ENCODE measurements around the gene LHFPL2. TPM values are rescaled to one million over a fixed set of nuclear protein-coding genes. Genes with fewer than 3 reads are reported as not detected.

Gene LHFPL2
- polyA plus RNA-seq, 3 donors, result 3.7 to 11.6 (median 7.3) TPM

DNA sequence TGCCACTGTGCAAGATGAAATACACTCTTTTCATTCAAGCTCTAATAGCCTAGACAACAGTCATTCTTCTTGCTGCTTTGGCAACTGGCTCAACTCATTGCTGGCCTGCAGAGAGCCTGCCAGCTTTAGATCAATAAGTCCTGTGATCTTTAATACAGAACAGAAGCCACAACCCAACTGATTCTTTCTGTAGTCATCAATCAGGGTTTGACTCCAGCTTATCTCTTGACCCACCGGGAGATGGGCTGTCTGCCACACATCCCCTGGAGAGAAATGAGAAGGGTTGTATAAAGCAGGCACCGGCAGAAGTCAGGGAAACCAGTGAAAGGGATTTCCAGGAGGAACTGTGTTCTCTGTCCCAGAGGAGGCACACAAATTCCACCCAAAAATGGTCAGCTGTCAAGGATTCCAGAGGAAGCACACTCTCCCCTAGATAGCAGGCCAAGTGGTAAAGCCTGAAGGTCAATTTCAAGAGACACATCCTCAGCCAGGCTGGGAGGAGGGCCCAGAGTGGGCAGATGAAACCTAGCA, 24.5 kb downstream of the LHFPL2 start:
- no peak overlapping the region for H2AFZ ChIP-seq (ENCODE audit: insufficient read depth, low read depth, low read length, poor library complexity, severe bottlenecking)
- WGBS (ENCODE audit: insufficient coverage), result no CpG with 5 or more reads among the region's 2 CpGs
- no peak overlapping the region for H3K9ac ChIP-seq (ENCODE audit: insufficient read depth, low read length, poor library complexity, severe bottlenecking)
- DNase-seq, result no peak
- no peaks in the 10 kb centered on the region for H3K36me3 ChIP-seq (replicated peaks in 1 of 2; ENCODE audit: control insufficient read depth in 1 of 2, insufficient read depth in 2 of 2, low read length in 2 of 2)
- H3K4me1 Mint-ChIP-seq, result peaks cover 10% of the 10 kb centered on the region
- no peak overlapping the region for H3K27ac Mint-ChIP-seq
- no peaks in the 10 kb centered on the region for H3K4me1 ChIP-seq (ENCODE audit: control insufficient read depth in 1 of 2, insufficient read depth in 2 of 2, low read length in 2 of 2)
- no peak overlapping the region for H3K4me3 ChIP-seq (replicated peaks in 1 of 3; ENCODE audit: low read depth in 2 of 3, low read length in 3 of 3)
- H3K27me3 ChIP-seq (ENCODE audit: control insufficient read depth in 2 of 2, insufficient read depth in 2 of 2, low read length in 2 of 2), result no peaks in the 10 kb centered on the region
- peaks cover 2 to 9% (median 3%) of the 10 kb centered on the region in 3 donors for H3K27me3 Mint-ChIP-seq (ENCODE audit: low read depth in 3 of 3)
- no peak overlapping the region for H3K4me2 ChIP-seq (replicated peaks; ENCODE audit: extremely low read depth, low read length, poor library complexity, severe bottlenecking)
- H3K27ac ChIP-seq (ENCODE audit: low read depth in 1 of 2, low read length in 2 of 2), result no peak overlapping the region
- peaks cover 2 to 8% (median 6%) of the 10 kb centered on the region in 7 donors for H3K9me3 Mint-ChIP-seq
- intact Hi-C loops (cut with micrococcal nuclease), result no loop called here
- TF ChIP-seq, protein P1, sequence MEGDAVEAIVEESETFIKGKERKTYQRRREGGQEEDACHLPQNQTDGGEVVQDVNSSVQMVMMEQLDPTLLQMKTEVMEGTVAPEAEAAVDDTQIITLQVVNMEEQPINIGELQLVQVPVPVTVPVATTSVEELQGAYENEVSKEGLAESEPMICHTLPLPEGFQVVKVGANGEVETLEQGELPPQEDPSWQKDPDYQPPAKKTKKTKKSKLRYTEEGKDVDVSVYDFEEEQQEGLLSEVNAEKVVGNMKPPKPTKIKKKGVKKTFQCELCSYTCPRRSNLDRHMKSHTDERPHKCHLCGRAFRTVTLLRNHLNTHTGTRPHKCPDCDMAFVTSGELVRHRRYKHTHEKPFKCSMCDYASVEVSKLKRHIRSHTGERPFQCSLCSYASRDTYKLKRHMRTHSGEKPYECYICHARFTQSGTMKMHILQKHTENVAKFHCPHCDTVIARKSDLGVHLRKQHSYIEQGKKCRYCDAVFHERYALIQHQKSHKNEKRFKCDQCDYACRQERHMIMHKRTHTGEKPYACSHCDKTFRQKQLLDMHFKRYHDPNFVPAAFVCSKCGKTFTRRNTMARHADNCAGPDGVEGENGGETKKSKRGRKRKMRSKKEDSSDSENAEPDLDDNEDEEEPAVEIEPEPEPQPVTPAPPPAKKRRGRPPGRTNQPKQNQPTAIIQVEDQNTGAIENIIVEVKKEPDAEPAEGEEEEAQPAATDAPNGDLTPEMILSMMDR (IDR thresholded peaks at IDR 0.05), result no peak
- H3K9me3 ChIP-seq (replicated peaks in 1 of 2; ENCODE audit: control insufficient read depth in 1 of 2, insufficient read depth in 1 of 2, low read length in 2 of 2), result peaks cover 0 to 4% of the 10 kb centered on the region in 2 donors
- no peaks in the 10 kb centered on the region for H3K79me2 ChIP-seq (ENCODE audit: insufficient read depth, low read length)
- H3K36me3 Mint-ChIP-seq, result no peaks in the 10 kb centered on the region
- H4K20me1 ChIP-seq (ENCODE audit: insufficient read depth, low read length), result no peaks in the 10 kb centered on the region
- H3K4me3 Mint-ChIP-seq, result no peak overlapping the region

DNA sequence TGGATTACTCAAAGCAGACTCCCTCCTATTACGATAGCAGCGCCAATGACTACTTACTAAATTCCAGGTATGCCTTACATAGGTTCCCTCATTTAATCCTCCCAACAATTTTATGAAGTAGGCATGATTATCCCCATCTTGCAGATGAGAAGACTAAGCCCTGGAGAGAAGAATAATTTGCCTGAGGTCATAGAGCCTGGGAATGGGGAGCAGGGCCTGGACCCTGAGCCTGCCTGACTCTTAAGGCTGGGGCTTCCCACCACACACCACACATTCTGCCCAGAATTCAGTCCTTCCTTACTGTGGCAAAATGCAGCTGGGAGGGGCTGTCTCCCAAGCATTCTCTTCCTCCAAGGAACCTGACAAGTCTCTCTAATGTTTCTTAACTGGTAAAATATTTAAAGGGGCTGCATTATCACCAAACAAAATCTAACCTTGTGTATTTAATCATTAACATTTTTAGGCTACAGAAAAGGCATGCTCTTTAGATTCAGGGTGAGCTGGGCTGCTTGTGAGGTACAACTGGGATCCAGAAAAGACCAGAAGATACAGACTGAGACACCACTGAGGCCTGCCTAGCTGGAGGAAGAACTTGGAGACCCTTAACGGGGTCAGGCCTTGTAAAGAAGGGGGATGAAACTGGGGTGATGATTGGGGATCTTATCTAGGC, 26.1 kb downstream of the LHFPL2 start:
- Histone ChIP-seq H3K9ac (ENCODE audit: insufficient read depth, low read length, poor library complexity, severe bottlenecking) (no peak overlapping the region), H3K9me3 (replicated peaks in 1 of 2; ENCODE audit: control insufficient read depth in 1 of 2, insufficient read depth in 1 of 2, low read length in 2 of 2) (peaks cover 0 to 4% of the 10 kb centered on the region in 2 donors), H4K20me1 (ENCODE audit: insufficient read depth, low read length) (no peaks in the 10 kb centered on the region), H3K4me2 (replicated peaks; ENCODE audit: extremely low read depth, low read length, poor library complexity, severe bottlenecking) (no peak overlapping the region), H3K4me3 (replicated peaks in 1 of 3; ENCODE audit: low read depth in 2 of 3, low read length in 3 of 3) (no peak overlapping the region), H3K4me1 (ENCODE audit: control insufficient read depth in 1 of 2, insufficient read depth in 2 of 2, low read length in 2 of 2) (no peaks in the 10 kb centered on the region), H3K27ac (ENCODE audit: low read depth in 1 of 2, low read length in 2 of 2) (no peak overlapping the region), H3K27me3 (ENCODE audit: control insufficient read depth in 2 of 2, insufficient read depth in 2 of 2, low read length in 2 of 2) (no peaks in the 10 kb centered on the region), H3K36me3 (replicated peaks in 1 of 2; ENCODE audit: control insufficient read depth in 1 of 2, insufficient read depth in 2 of 2, low read length in 2 of 2) (no peaks in the 10 kb centered on the region), H3K79me2 (ENCODE audit: insufficient read depth, low read length) (no peaks in the 10 kb centered on the region), H2AFZ (ENCODE audit: insufficient read depth, low read depth, low read length, poor library complexity, severe bottlenecking) (no peak overlapping the region)
- intact Hi-C loops (cut with micrococcal nuclease), result no loop called here
- H3K9me3 Mint-ChIP-seq, result peaks cover 2 to 12% (median 6%) of the 10 kb centered on the region in 7 donors
- peaks cover 10% of the 10 kb centered on the region for H3K4me1 Mint-ChIP-seq
- no peak for DNase-seq
- peaks cover 2 to 9% (median 6%) of the 10 kb centered on the region in 3 donors for H3K27me3 Mint-ChIP-seq (ENCODE audit: low read depth in 3 of 3)
- no peaks in the 10 kb centered on the region for H3K36me3 Mint-ChIP-seq
- TF ChIP-seq, protein P1 (IDR thresholded peaks at IDR 0.05), result no peak
- WGBS (ENCODE audit: insufficient coverage), result 89% methylated on average over 1 of the region's 3 CpGs
- no peak overlapping the region for H3K27ac Mint-ChIP-seq
- H3K4me3 Mint-ChIP-seq, result no peak overlapping the region

Measured in CD14-positive monocyte (primary cell).